Measurements from ENCODE around the gene VTI1A.

DNA sequence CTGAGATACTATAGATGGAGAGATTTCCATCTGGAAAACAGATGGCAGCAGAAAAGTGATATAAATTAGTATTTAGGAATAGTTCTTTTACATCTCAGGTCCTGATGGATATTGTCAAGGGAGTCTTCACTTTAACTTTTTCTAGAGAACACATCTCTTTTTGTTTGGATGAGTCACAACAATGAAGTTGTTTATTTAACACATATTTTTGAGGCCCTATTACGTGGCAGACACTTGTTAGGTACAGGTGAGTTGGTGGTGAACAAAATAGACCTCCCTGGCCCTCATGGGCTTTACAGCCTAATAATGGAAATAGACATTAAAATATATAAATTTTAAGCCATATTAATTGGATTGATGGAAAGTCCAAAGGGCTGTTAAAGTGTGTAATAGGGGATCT, 168.3 kb downstream of the VTI1A start:
- no peak for TF ChIP-seq POLR2A (IDR thresholded peaks at IDR 0.05)
- TF ChIP-seq, protein P1, sequence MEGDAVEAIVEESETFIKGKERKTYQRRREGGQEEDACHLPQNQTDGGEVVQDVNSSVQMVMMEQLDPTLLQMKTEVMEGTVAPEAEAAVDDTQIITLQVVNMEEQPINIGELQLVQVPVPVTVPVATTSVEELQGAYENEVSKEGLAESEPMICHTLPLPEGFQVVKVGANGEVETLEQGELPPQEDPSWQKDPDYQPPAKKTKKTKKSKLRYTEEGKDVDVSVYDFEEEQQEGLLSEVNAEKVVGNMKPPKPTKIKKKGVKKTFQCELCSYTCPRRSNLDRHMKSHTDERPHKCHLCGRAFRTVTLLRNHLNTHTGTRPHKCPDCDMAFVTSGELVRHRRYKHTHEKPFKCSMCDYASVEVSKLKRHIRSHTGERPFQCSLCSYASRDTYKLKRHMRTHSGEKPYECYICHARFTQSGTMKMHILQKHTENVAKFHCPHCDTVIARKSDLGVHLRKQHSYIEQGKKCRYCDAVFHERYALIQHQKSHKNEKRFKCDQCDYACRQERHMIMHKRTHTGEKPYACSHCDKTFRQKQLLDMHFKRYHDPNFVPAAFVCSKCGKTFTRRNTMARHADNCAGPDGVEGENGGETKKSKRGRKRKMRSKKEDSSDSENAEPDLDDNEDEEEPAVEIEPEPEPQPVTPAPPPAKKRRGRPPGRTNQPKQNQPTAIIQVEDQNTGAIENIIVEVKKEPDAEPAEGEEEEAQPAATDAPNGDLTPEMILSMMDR (IDR thresholded peaks at IDR 0.05): no peak

Measured in breast epithelium (tissue), 3 donors.